GM19238 (cell line): ENCODE data around the gene ZNF211.

Experiments used
- DNase-seq: peaks from one replicate; pipeline ENCODE4 v3.0.0; 2011; ENCODE audit warnings: low spot score; ENCODE audit not compliant: insufficient read length

Gene ZNF211

DNA sequence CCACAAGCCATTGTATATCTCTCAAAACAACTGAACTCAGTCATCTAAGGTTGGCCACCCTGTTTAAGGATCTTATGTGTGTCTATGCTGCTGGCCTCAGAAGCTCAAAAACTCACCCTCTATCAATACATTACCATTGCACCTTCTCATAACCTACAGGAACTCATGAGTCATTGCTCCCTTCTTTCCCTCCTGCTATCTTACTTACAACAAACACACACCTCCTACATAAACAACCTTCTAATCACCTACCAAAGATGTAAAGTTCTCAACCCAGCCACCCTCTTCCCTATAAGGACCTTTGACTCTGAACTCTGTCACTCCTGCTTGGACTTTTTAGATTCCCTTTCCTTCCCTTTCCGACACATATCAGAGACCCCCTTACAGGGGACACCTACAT, 22.5 kb downstream of the ZNF211 start:
- no peak for DNase-seq

GRCh38 chr19:57656346-57656745, 23.4 kb downstream of the ZNF211 start:
- no peak for DNase-seq

GRCh38 chr19:57664269-57665127, 31.5 kb downstream of the ZNF211 start:
- DNase-seq = peak; percentile 7

DNA sequence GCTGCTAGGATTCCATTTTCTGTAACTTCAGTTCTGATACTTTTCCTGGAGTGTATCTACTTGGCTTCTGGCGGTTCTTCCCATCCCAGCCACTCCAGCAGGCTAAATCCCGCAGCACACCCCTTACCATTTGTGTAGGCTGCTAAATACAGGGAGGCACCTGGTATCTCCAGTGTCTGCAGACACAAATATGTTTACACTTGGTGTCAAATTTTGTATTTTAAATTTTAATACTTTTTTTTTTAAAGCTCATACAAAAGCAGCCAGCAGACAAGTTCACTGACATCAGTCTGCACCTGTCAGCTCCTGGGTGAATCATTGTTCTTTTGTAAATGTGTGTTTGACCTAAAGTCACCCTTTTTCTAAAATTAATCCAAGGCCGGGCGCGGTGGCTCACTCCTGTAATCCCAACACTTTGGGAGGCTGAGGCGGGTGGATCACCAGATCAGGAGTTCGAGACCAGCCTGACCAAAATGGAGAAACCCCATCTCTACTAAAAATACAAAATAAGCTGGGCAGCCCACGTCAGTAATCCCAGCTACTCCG, 32.4 kb downstream of the ZNF211 start:
- no peak for DNase-seq

DNA sequence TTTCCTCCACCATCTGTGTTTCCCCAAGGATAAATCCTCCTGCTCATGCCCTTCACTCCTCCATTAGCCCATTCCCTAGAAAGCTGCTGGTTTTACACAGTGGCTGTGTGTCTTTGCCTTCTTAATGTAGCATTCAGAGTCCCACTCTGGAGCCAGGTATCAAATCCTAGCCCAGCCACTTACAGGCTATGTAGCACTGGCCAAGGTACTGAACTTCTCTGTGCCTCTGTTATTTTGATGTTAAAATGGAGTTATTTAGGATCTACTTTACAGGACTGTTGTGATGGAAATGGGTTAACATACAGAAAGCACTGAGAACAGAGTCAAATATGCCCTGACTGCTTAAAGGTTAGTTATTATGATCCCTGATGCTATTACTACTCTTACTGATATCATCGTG, 34.3 kb downstream of the ZNF211 start:
- no peak for DNase-seq

DNA sequence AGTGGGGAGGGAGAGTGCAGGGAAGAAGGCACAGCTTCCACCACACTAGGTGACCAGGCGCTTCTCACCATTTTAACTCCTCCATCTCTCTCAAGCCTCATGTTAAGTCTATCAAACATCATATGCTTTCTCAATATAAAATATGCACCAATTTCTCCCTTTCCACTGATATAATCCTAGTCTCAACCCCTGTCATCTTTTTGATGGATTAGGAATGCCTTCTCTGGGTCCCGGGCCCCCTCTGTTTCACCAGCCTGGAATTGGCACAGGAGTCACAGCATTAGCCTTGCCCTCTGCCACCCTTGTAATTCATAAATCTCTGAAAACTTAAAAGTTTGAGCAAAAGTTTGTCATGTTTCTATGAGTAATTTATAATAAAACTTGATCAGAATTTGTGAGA, 35.7 kb downstream of the ZNF211 start, which contains the start of gene ZSCAN4:
Gene ZSCAN4, plus strand, starts transcription at position 301 of the 400 bp plus-strand sequence. CDS start 7,211 bp downstream, outside the sequence.
- DNase-seq = no peak

- DNase-seq = no peak
Measured at GRCh38 chr19:57671124-57671895, 38.3 kb downstream of the ZNF211 start.

DNA sequence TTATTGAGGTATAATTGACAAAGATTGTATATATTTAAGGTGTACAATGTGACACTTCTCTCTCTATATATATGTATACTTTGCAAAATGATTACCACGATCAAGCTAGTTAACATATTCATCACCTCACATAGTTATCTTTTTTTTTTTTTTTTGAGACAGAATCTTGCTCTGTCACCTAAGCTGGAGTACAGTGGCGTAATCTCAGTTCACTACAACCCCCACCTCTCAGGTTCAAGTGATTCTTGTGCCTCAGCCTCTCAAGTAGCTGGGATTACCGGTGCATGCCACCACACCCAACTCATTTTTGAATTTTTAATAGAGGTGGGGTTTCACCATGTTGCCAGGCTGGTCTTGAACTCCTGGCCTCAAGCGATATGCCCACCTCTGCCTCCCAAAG, 39.5 kb downstream of the ZNF211 start:
- DNase-seq = no peak

- DNase-seq = no peak
Measured at GRCh38 chr19:57675881-57676280, 42.9 kb downstream of the ZNF211 start.

GRCh38 chr19:57682226-57682766, 49.3 kb downstream of the ZNF211 start:
- no peak for DNase-seq

DNA sequence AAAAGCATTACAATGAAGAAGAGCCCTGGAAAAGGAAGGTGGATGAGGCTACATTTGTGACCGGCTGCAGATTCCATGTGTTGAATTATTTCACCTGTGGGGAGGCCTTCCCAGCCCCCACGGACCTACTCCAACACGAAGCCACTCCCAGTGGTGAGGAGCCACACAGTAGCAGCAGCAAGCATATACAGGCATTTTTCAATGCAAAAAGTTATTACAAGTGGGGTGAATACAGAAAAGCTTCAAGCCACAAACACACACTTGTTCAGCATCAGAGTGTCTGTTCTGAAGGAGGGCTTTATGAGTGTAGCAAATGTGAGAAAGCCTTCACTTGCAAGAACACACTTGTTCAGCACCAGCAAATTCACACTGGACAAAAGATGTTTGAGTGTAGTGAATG, 53.8 kb downstream of the ZNF211 start:
- DNase-seq = no peak

DNA sequence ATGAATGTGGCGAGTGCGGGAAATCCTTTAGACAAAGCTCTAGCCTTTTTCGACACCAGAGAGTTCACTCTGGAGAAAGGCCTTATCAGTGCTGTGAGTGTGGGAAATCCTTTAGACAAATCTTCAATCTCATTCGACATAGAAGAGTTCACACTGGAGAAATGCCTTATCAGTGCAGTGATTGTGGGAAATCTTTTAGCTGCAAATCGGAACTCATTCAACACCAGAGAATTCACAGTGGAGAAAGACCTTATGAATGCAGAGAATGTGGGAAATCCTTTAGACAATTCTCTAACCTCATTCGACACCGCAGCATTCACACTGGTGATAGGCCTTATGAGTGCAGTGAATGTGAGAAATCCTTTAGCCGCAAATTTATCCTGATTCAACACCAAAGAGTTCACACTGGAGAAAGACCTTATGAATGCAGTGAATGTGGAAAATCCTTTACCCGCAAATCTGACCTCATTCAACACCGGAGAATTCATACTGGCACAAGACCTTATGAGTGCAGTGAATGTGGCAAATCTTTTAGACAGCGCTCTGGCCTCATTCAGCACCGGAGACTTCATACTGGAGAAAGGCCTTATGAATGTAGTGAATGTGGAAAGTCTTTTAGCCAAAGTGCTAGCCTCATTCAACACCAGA, 54.5 kb downstream of the ZNF211 start:
- no peak for DNase-seq

DNA sequence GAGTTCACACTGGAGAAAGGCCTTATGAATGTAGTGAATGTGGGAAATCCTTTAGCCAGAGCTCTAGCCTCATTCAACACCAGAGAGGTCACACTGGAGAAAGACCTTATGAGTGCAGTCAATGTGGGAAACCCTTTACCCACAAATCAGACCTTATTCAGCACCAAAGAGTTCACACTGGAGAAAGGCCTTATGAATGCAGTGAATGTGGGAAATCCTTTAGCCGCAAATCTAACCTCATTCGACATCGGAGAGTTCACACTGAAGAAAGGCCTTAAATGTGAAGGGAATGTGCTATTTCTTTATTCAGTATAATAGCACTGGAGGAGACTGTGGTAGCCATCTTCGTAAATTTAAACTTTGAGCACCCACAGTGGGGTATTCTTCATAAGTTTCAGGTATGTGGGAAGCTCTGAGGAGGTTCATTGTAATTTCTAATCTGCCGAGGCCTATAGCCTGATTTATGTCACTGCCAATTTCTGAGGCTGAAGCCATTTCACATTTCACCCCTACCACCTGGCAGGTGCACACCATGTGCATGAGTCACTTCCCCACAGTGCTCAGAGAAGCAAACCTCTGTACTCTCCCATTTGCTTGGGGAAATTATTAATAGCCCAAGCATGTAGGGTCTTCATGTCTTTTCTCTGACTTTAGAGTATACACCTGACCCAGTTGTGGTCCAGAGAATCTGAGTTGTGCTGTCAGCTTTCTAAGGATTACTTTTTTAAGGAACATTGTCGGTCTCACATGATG, 55.2 kb downstream of the ZNF211 start:
- no peak for DNase-seq

GRCh38 chr19:57689750-57690149, 56.8 kb downstream of the ZNF211 start:
- DNase-seq = no peak
